GM18520 (cell line): Measurements from ENCODE around the gene LEUTX.
"Not testable (repeated sequence)": the region's sequence is repeated elsewhere in the genome, so short reads cannot be mapped to it uniquely, and the experiment has no call there.

Experiments
- ATAC-seq: cut with Tn5 transposase; IDR thresholded peaks from one replicate; pipeline ENCODE4 v1.9.1; 2021; ENCODE audit not compliant: unreplicated experiment

LEUTX gene, protein sequence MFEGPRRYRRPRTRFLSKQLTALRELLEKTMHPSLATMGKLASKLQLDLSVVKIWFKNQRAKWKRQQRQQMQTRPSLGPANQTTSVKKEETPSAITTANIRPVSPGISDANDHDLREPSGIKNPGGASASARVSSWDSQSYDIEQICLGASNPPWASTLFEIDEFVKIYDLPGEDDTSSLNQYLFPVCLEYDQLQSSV

DNA sequence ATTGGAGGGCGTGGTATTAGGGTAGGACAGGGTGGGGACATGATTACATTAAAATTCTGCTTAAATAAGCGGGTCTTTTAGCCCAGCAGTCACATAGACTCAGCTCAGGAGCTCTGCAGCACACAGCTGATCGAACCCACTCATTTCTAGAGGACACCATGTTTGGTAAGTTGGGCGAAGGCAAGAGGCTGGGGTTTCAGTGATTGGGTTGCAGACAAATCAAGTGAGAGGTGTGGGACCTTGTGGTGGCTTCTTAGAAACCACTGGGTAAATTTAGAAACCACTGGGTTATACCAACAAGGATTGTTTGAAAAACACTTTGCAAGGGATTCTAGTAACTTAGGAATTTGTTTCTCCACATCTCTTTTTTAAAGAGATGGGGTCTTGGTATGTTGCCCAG is at the start of gene LEUTX:
TSS of gene LEUTX (plus strand) at position 92 of the 400 bp plus-strand sequence. CDS start at position 159, 67 bp downstream.
- ATAC-seq: no peak

DNA sequence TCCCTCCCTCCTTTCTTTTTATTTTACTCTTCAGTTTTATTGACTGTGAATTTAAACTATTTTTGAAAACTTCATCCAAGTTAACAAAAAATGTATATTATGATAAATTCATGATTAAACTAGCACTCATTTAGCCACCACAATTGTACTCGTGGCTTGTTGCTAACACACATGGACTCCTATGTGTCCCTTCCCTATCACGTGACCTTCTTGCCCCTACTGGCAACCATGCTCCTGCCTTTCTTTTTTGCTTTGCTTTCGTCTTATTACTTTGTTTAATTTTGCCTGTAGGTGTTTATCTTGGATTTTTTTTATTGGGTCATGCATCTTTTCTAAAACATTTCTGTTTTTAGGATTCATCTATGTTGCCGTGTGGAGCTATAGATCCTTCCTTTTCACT is 49.1 kb upstream of the LEUTX start:
- no peak for ATAC-seq

DNA sequence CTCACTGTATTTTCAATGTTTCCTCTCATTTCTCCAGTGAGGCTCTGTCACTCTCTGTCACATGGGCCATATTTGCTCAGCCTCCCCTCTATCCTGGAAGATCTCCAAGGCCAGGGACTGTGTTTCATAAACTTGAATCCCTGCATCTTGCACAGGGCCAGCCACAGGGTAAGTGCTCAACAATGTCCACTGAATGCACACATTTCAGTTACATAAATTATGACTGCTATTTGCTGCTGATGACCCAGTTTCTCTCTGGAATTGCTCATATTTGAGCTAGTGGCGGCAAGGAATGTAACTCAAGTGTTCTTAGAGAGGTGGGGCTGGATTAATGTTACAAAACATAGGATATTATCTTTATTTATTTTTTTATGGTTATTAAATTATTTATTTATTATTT is 47.0 kb upstream of the LEUTX start:
- no peak for ATAC-seq

DNA sequence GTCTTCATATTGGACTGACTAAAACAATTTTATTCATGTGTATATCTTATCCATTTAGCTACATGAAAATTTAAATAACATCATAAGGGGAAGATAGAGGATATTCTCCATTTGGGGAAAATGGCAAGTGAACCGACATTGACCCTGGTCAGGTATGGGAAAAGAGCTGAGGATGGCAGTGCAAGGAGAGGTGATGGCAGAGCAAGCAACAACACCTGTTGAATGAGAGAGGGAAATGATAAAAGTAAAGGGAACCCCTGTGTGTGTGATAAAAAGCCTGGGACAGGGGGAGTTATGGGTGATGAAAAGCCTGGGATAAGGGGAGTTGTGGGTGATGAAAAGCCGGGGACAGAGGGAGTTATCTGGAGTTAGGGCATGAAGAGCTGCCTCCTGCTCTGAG is 44.8 kb upstream of the LEUTX start:
- no peak for ATAC-seq

DNA sequence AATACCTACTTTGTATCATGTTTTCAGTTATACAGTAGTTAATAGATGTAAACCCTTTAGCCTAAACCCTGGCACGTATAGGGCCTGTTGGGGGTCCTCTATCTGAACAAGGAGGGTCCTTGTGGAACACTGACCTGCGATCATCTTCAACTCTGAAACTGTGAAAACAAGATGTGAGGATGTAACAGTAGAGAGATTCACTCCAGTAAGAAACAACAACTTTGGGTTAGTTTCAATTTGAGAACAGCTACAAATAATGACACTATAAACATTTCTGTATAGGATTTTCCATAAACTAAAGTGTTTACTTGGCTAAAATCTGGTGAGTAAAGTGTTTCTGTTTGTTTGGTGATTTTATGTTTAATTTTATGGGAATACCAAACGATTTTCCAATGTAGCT is 43.0 kb upstream of the LEUTX start:
- no peak for ATAC-seq

DNA sequence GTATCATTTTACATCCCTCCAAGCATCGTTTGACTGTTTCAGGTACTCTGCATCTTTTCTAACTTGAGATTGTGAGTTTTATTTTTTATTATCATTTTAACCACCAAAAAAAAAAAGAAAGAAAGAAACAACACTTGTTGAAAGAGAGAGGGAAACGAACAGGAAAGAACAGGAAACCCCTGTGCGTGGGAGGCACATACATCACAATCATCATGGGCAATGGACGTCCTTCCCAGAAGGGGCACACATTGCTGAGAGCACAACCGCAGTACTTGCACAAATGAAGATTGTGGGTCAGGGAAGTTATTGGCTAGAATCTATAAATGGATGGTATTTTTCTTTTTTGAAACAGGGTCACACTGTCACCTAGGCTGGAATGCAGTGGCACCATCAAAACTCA is 42.6 kb upstream of the LEUTX start:
- no peak for ATAC-seq

DNA sequence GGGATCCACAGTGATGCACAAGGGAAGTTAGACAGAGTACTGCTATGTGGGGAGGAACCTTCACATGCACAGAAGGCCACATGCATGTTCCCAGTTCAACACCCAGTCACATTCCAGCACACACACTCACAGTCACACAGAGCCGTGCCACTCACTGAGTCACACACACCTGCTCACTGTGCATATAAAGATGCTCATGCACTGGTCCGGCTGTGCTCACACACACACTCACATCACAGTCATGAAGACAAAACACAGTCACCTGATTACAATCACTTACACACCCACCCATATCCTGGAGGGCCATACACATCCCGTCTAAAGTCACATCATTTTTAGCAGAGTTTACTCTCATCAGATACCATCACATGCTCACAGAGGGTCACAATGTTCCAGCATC is 41.3 kb upstream of the LEUTX start:
- no peak for ATAC-seq

DNA sequence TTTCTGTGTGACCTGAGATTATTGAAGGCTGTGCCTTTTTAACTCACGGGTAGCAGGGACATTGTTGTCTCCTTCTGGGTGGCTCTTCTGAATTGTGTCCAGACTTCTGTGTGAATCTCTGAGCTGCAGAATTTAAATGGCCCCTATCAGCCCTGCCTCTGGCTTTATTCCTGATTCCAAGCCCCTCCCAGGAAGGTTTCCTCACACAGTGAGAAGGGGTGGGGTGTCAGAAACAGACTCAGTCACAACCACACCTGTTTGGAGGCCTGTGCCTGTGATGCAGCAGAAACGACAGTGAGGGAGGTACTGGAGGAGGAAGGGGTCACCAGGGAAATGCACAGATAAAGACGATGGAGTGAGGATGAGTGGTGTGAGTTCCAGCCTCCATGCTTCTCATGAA is 40.8 kb upstream of the LEUTX start, which contains the start of gene CLC:
TSS of gene CLC (minus strand) at position 139 of the 400 bp plus-strand sequence. CDS start at position 62, 77 bp downstream.
- ATAC-seq: no peak

DNA sequence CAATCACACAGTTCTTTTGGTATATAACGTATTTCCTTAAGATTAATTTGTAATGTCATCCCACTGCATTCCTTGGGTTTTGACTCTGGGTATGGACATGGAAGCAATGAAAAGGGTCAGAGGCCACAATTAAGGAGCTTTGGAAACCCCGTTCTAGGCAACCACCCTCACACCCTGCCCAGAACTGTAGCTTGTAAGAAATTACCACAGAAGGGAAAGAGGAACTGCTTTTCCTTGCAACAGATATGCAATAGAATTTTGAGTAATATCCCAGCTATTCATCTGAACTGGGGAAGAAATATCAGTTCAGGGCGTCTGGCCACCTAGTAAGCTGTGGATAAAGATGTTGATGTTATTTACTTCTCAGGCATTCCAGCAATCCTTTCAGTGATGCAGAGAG is 39.8 kb upstream of the LEUTX start:
- ATAC-seq: no peak

DNA sequence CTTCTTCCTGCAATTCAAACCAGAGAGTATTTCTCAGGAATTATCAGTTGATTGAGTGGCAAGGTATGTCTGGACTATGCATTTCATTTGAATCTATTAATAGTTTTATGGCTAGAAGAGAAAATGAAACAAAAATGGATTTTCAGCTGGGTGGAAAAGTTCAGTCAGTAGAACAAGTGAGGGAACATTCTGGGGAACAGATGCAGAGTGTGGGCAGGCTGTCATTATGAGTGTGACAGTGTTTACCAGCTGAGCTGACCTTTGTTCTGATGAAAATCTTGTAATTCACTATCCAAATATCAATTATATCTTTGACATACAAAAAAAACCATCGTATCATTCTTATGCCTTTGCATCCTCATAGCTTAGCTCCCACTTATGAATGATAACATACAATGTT is 38.3 kb upstream of the LEUTX start:
- ATAC-seq: no peak

DNA sequence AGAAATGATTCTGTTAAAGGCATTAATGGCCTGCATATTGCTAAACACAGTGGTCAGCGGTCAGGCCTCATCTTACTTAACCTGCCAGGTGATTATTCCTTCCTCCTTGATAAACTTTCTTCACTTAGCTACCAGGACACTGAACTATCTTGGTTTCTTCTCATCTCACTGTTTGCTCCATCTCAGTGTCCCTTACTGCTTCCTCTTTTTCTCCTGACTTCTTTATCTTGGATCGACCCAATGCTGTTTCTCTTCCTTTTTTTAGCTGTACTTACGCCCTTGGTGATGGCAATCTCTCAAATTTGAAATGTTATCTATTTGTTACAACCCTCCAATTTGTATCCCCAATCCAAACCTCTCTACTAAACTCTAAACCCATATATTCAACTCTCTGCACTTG is 33.0 kb upstream of the LEUTX start:
- no peak for ATAC-seq

DNA sequence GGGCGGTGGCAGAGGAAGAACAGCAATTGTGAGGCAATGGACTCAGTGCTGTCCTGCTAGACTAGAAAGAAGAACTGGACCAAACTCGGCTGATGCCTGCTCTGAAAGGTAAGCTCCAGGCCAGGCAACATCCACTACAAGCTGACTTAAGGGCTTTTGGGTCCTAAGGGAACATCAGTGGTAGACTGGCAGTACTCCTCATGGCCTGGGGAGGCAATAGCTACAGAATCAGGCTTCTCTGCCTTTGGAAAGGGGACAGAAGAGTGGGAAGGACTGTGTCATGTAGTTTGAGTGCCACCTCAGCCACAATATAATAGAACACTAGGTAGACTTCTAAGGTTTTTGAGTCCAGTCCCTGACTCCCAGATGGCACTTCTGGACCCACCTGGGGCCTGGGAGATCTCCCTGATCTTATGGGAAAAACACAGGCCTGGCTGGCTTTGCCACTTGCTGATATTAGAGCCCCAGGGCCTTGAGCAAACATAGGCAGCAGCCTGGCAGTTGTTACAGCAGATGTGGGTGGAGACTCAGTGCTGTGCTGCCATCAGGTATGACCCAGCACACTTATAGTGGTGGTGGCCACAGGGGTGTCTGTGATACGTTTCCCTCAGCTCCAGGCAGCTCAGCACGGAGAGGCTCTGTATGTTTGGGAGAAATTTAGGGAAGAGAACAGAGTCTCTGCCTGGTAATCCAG is 31.7 kb upstream of the LEUTX start:
- no peak for ATAC-seq

DNA sequence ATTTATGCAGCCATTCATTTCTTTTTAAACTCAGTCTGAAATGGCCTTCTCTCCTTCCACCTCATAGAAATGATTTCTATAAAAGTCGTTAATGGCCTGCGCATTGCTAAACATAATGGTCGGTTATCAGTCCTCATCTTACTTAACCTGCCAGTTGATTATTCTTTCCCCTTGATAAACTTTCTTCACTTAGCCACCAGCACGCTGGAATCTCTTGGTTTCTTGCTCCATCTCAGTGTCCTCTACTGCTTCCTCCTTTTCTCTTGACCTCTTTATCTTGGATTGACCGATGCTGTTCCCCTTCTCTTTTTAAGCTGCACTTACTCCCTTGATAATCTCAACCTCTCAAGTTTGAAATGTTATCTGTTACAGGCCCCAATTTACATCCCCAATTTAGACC is 28.7 kb upstream of the LEUTX start:
- no peak for ATAC-seq

DNA sequence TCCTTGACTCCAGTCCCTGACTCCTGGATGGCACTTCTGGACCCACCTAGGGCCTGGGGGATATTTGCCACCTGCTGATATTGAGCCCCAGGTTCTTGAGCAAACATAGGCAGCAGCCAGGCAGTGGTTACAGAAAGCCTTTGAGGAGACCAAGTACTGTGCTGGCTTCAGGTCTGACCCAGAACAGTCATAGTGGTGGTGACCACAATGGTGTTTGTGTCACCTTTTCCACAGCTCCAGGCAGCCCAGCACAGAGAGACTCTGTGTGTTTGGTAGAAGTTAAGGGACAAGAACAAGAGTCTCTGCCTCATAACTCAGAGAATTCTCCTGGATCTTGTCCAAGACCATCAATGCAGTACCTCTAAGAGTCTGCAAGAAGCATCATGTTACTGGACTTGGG is 26.3 kb upstream of the LEUTX start:
- ATAC-seq: no peak

DNA sequence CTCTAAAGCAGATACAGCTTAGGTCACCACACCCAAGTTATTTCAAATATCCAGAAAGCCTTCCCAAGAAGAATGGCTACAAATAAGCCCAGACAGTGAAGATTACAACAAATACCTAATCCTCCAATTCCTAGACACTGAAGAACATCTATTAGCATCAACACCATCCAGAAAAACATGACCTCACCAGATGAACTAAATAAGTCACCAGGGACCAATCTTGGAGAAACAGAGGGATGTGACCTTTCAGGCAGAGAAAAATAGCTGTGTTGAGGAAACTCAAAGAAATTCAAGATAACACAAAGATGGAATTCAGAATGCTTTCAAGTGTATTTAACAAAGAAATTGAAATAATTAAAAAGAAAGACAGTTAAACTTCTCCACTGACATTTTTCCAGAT is 25.9 kb upstream of the LEUTX start:
- ATAC-seq: no peak

DNA sequence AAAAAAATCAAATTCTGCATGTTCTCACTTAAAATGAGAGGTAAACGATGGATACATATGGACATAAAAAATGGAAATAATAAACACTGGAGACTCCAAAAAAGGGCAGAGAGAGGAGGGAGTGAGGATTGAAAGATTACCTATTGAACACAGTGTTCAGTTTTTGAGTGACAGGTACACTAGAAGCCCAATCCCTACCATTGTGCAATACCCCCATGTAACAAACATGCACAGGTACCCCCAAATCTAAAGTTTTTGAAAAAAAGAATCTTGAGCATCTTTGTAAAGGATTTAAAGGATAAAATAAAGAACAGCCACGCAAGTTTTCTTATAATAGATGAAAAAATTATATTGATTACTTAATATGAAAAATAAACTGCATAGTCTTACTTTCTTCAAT is 24.1 kb upstream of the LEUTX start:
- ATAC-seq: no peak

DNA sequence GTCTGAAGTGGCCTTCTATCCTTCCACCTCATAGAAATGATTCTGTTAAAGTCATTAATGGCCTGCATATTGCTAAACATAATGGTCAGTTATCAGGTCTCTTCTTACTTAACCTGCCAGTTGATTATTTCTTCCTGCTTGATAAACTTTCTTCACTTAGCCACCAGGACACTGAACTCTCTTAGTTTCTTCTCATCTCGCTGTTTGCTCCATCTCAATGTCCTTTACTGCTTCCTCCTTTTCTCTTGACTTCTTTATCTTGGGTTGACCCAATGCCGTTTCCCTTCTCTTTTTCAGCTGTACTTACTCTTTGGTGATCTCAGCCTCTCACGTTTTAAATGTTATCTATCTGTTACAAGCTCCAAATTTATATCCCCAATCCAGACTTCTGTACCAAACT is 23.7 kb upstream of the LEUTX start:
- ATAC-seq: no peak

DNA sequence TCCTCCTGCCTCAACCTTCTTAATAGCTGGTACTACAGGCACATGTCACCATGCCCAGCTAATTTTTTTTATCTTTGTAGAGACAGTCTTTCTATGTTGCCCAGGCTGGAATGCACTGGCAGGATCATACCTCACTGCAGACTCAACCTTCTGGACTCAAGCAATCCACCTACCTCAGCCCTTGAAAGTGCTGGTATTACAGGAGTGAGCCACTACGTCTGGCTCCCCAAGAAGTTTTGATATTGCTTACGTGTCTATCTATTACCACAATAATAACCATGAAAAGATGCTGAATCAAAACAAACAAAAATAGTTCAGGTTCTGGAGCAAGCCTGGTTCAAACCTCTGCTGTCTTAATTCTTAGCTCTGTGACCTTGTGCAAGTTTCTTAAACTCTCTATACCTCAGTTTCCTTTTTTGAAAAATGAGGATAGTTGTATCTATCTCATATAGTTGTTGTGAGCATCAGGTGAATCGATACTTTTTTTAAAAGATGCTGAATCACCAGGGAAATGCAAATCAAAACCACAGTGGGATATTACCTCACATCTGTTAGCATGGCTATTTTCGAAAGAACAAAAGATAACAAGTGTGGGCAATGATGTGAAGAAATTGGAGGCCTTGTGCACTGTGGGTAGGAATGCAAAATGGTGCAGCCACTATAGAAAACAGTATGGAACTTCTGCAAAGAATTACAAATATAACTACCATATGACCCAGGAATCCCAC is 19.0 kb upstream of the LEUTX start:
- ATAC-seq: peak; percentile 58

DNA sequence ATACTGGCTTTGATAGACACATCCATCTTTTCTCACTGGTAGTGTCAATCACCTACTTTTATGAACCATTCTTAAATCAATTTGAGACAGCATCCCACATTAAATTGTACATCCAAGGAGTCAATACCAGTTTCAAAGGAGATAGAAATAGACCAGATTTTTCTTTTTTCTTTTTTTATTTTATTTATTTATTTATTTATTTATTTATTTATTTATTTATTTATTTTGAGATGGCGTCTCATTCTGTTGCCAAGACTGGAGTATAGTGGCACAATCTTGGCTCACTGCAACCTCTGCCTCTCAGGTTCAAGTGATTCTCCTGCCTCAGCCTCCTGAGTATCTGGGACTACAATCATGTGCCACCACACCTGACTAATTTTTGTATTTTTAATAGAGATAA is 16.8 kb upstream of the LEUTX start:
- not testable (repeated sequence) for ATAC-seq

DNA sequence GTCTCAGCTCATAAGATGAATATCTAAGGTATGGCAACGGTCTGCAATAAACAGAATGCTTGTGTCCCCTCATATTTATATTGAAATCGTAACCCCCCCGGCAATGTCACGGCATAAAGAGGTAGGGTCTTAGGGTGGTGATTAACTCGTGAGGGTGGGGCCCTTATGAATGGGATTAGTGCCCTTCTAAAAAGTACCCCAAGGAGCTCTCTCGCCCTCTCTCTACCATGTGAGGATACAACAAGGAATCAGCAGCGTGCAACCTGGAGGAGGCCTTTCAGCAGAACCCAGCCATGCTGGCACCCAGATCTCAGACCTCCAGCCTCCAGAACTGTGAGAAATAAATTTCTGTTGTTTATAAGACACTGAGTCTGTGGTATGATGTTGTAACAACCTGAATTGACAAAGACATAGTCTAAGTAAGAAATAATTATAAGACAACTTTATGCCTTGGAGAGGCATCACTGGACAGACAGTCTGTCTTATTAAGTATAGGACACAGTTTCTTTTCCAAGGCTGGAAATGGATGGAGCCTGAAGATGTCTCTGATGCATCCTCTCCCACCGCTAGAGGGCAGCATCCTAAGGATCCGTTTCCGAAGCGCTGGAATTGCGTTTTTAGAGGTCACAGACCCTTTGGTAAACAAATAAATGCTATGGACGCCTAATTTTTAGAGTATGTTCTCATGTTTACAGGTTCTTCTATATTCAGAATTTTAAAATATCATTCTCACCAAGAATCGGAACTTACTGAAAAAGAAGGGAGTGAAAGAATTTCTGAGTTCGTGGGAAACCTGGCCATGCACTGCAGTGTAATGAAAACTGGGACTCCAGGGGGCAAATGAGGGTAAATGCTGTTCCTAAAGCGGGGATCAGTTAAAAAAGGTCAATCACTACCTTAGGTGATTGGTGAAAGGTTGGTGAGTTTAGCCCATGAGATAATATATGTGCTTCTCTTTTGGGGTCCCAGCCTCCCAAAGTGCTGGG is 13.3 kb upstream of the LEUTX start:
- no peak for ATAC-seq

DNA sequence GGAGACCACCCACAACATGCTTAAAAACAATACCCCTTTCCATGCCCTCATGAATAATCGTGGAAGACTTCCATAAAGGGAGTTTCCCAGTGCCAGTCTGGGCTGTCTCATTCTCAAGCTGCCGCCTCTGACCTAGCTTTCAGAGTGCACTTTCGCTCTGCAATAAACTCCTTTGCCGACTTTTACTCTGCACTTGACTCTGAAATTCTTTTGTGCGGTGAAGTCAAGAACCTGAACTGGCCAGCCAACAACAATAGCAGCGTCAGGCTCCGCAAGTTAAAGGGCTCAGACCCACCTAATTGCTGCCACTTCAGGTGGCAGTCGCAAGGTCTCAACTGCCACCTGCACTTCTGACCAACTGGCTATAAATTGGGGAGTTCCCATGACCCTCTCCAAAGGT is 10.3 kb upstream of the LEUTX start:
- ATAC-seq: no peak
